MCF 10A (cell line): Measurements from ENCODE around the gene TTC7B. TPM values are rescaled to one million over a fixed set of nuclear protein-coding genes. Genes with fewer than 3 reads are reported as not detected.

ENCODE experiments used
- BruUV-seq: library from RNA; stranded (reverse); fragments of 400-500 nt; replicated peaks from 2 replicates; lab custom pipeline; 2021; lab: Mats Ljungman, UMichigan
- CTCF ChIA-PET: fragments of 300-600 bp; sonication (Branson Sonifier 250); formaldehyde crosslinking; extraction: SDS; loops from one replicate; lab custom pipeline; 2021; ENCODE audit warnings: antibody characterized with exemption, inconsistent platforms; lab: Yijun Ruan, JAX
- POLR2A ChIA-PET: fragments of 300-600, 350-650 bp; sonication (Branson Sonifier 250); formaldehyde crosslinking; extraction: SDS; loops from one replicate; lab custom pipeline; 2020; ENCODE audit warnings: antibody characterized with exemption, inconsistent platforms; lab: Yijun Ruan, JAX
- DNase-seq: peaks from one replicate; pipeline ENCODE4 v3.0.0-alpha.2; 2018; ENCODE audit not compliant: unreplicated experiment
- H3K27ac Mint-ChIP-seq: one replicate; pipeline ENCODE4 v1.8.0; 2022; ENCODE audit warnings: mild to moderate bottlenecking, low read depth, mixed read lengths; ENCODE audit not compliant: unreplicated experiment
- H3K27me3 Mint-ChIP-seq: one replicate; pipeline ENCODE4 v1.8.0; 2022; ENCODE audit warnings: mixed read lengths; ENCODE audit not compliant: insufficient read depth, unreplicated experiment
- H3K36me3 Mint-ChIP-seq: one replicate; pipeline ENCODE4 v1.8.0; 2022; ENCODE audit warnings: mild to moderate bottlenecking, moderate library complexity, mixed read lengths; ENCODE audit not compliant: insufficient read depth, unreplicated experiment
- H3K4me1 Mint-ChIP-seq: one replicate; pipeline ENCODE4 v1.8.0; 2022; ENCODE audit warnings: mixed read lengths; ENCODE audit not compliant: insufficient read depth, unreplicated experiment
- H3K4me3 Mint-ChIP-seq: one replicate; pipeline ENCODE4 v1.8.0; 2022; ENCODE audit warnings: mild to moderate bottlenecking, moderate library complexity, mixed read lengths; ENCODE audit not compliant: unreplicated experiment
- H3K9me3 Mint-ChIP-seq: one replicate; pipeline ENCODE4 v1.8.0; 2022; ENCODE audit warnings: mixed read lengths; ENCODE audit not compliant: unreplicated experiment
- CTCF ChIP-seq: fragments of 200-600 bp; IDR thresholded peaks from one replicate; pipeline ENCODE4 v1.8.0; 2022; ENCODE audit warnings: antibody characterized with exemption, mild to moderate bottlenecking; ENCODE audit not compliant: unreplicated experiment
- intact Hi-C: fragments of 100-400 bp; cut with micrococcal nuclease; formaldehyde crosslinking; loops from 2 replicates; pipeline ENCODE4 v1.14.1; 2022
- total RNA-seq: library from RNA; stranded (reverse); gene quantifications from 2 replicates; pipeline ENCODE4 v1.2.3, GENCODE V29; 2022

Gene TTC7B
- total RNA-seq, 1 experiment from 2014 or later, result 31.1 TPM

GRCh38 chr14:90691627-90692026, 124.6 kb downstream of the TTC7B start:
- DNase-seq, result peak; percentile 41
- Mint-ChIP-seq H3K4me1 (no peaks in the 10 kb centered on the region), H3K36me3 (no peaks in the 10 kb centered on the region), H3K9me3 (no peaks in the 10 kb centered on the region), H3K4me3 (no peak overlapping the region), H3K27me3 (no peaks in the 10 kb centered on the region), H3K27ac (no peak overlapping the region)
- TF ChIP-seq CTCF, result no peak
- no TSS peak for BruUV-seq
- intact Hi-C loops, result no loop called here
- ChIA-PET CTCF (interaction anchor here (0.7 to 2.8 kb wide), 2 partner anchors 11 to 291 kb away, joined by 5 to 11 read pairs; no protein-coding TSS in a partner anchor), POLR2A (interaction anchor here (0.6 kb wide), 1 partner anchor 12 kb away, joined by 3 read pairs; no protein-coding TSS in a partner anchor)

- no peaks in the 10 kb centered on the region for H3K4me1 Mint-ChIP-seq
- POLR2A ChIA-PET, result no interaction called here
- CTCF ChIA-PET, result interaction anchor here (0.5 to 1.9 kb wide), 4 partner anchors 10 to 353 kb away, joined by 3 to 6 read pairs (median 3); no protein-coding TSS in a partner anchor
- no peak overlapping the region for H3K27ac Mint-ChIP-seq
- H3K27me3 Mint-ChIP-seq, result no peaks in the 10 kb centered on the region
- no peaks in the 10 kb centered on the region for H3K36me3 Mint-ChIP-seq
- no TSS peak for BruUV-seq
- TF ChIP-seq CTCF, result no peak
- no peaks in the 10 kb centered on the region for H3K9me3 Mint-ChIP-seq
- DNase-seq, result no peak
- no peak overlapping the region for H3K4me3 Mint-ChIP-seq
- intact Hi-C loops, result no loop called here
These were observed 128.6 kb downstream of the TTC7B start for GRCh38 chr14:90687680-90688079.

- intact Hi-C loops, result no loop called here
- no peak overlapping the region for H3K4me3 Mint-ChIP-seq
- CTCF ChIA-PET, result interaction anchor here (0.6 to 2.8 kb wide), 4 partner anchors 14 to 380 kb away, joined by 3 to 20 read pairs (median 4); no protein-coding TSS in a partner anchor
These were observed 133.6 kb downstream of the TTC7B start for GRCh38 chr14:90682615-90683014.

GRCh38 chr14:90681929-90682328, 134.3 kb downstream of the TTC7B start:
- no peaks in the 10 kb centered on the region for H3K27me3 Mint-ChIP-seq
- TF ChIP-seq CTCF, result no peak
- H3K4me1 Mint-ChIP-seq, result peaks cover 8% of the 10 kb centered on the region
- intact Hi-C loops, result no loop called here
- ChIA-PET CTCF (interaction anchor here (0.6 to 1.2 kb wide), 4 partner anchors 16 to 379 kb away, joined by 3 to 4 read pairs (median 3); no protein-coding TSS in a partner anchor), POLR2A (no interaction called here)
- H3K27ac Mint-ChIP-seq, result no peak overlapping the region
- no peak overlapping the region for H3K4me3 Mint-ChIP-seq
- BruUV-seq, result no TSS peak
- DNase-seq, result no peak
- no peaks in the 10 kb centered on the region for H3K9me3 Mint-ChIP-seq
- H3K36me3 Mint-ChIP-seq, result no peaks in the 10 kb centered on the region

More at GRCh38 chr14:90682615-90683014, 133.6 kb downstream of the TTC7B start:
- no peak for TF ChIP-seq CTCF
- no peaks in the 10 kb centered on the region for H3K27me3 Mint-ChIP-seq
- no peaks in the 10 kb centered on the region for H3K36me3 Mint-ChIP-seq
- H3K9me3 Mint-ChIP-seq, result no peaks in the 10 kb centered on the region
- no TSS peak for BruUV-seq
- H3K27ac Mint-ChIP-seq, result no peak overlapping the region
- DNase-seq, result no peak
- POLR2A ChIA-PET, result no interaction called here
- H3K4me1 Mint-ChIP-seq, result peaks cover 6% of the 10 kb centered on the region
